GM20000 (cell line): ENCODE data around the gene STK17B.
A peak's percentile ranks its signal among the peaks of the same experiment; 100 is the strongest.
"Not testable (repeated sequence)": the region's sequence is repeated elsewhere in the genome, so short reads cannot be mapped to it uniquely, and the experiment has no call there.

Experiments
- DNase-seq: peaks from one replicate; pipeline ENCODE4 v3.0.0; 2012; ENCODE audit warnings: low spot score
- CTCF ChIP-seq: IDR thresholded peaks from 2 replicates; pipeline ENCODE4 v1.5.1; 2012; ENCODE audit warnings: mild to moderate bottlenecking, control low read depth; ENCODE audit errors: extremely low read depth, missing control alignments

The STK17B gene

GRCh38 chr2:196200557-196200956 lies 29.2 kb upstream of the STK17B start:
- TF ChIP-seq CTCF = no peak
- DNase-seq = peak; percentile 52

GRCh38 chr2:196195758-196196157 lies 24.4 kb upstream of the STK17B start:
- TF ChIP-seq CTCF = no peak
- no peak for DNase-seq

- TF ChIP-seq CTCF = no peak
- DNase-seq = no peak
Observed at GRCh38 chr2:196195302-196195701, 23.9 kb upstream of the STK17B start.

GRCh38 chr2:196191541-196191940 lies 20.2 kb upstream of the STK17B start:
- TF ChIP-seq CTCF = no peak
- DNase-seq = no peak

- no peak for DNase-seq
- no peak for TF ChIP-seq CTCF
Observed at GRCh38 chr2:196187898-196188458, 16.6 kb upstream of the STK17B start.

- DNase-seq = not testable (repeated sequence)
Observed at GRCh38 chr2:196187175-196187700, 15.9 kb upstream of the STK17B start.

GRCh38 chr2:196186266-196186980 lies 15.0 kb upstream of the STK17B start:
- TF ChIP-seq CTCF = no peak
- DNase-seq = no peak

- no peak for DNase-seq
Observed at GRCh38 chr2:196184921-196185320, 13.5 kb upstream of the STK17B start.

More at GRCh38 chr2:196184921-196185320, 13.5 kb upstream of the STK17B start:
- no peak for TF ChIP-seq CTCF
